ENCODE measurements around the gene RNF38.
A peak's percentile ranks its signal among the peaks of the same experiment; 100 is the strongest.

Gene RNF38

GRCh38 chr9:36407122-36407723 lies 7.2 kb upstream of the RNF38 start:
- DNase-seq (ENCODE audit: low read depth), result peak; percentile 38
- no peak overlapping the region for H3K4me3 ChIP-seq (ENCODE audit: low read depth, low read length)
- TF ChIP-seq, protein P1, sequence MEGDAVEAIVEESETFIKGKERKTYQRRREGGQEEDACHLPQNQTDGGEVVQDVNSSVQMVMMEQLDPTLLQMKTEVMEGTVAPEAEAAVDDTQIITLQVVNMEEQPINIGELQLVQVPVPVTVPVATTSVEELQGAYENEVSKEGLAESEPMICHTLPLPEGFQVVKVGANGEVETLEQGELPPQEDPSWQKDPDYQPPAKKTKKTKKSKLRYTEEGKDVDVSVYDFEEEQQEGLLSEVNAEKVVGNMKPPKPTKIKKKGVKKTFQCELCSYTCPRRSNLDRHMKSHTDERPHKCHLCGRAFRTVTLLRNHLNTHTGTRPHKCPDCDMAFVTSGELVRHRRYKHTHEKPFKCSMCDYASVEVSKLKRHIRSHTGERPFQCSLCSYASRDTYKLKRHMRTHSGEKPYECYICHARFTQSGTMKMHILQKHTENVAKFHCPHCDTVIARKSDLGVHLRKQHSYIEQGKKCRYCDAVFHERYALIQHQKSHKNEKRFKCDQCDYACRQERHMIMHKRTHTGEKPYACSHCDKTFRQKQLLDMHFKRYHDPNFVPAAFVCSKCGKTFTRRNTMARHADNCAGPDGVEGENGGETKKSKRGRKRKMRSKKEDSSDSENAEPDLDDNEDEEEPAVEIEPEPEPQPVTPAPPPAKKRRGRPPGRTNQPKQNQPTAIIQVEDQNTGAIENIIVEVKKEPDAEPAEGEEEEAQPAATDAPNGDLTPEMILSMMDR (IDR thresholded peaks at IDR 0.05; ENCODE audit: control insufficient read depth, extremely low read depth, insufficient read depth), result peak; percentile 93

DNA sequence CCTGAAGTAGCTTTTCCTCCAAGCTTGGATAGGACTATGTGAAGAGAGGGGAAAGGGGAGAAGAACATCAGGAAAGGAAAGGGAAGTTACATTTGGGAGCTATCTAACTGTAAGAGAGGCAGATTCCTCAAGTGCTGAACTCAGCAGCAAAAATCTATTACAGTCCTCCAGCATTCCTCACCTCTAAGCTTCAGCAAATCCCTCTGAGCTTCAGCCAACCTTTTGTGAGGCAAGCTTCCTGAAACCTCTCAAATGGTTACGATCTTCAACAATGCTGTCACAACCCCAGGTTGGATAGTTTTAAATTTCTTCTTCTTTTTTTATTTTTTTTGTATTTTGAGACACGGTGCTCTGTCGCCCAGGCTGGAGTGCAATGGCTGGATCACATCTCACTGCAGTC lies 2.5 kb upstream of the RNF38 start:
- H3K4me3 ChIP-seq (ENCODE audit: low read depth, low read length), result no peak overlapping the region
- TF ChIP-seq, protein P1 (IDR thresholded peaks at IDR 0.05; ENCODE audit: control insufficient read depth, extremely low read depth, insufficient read depth), result no peak
- no peak for DNase-seq (ENCODE audit: low read depth)

DNA sequence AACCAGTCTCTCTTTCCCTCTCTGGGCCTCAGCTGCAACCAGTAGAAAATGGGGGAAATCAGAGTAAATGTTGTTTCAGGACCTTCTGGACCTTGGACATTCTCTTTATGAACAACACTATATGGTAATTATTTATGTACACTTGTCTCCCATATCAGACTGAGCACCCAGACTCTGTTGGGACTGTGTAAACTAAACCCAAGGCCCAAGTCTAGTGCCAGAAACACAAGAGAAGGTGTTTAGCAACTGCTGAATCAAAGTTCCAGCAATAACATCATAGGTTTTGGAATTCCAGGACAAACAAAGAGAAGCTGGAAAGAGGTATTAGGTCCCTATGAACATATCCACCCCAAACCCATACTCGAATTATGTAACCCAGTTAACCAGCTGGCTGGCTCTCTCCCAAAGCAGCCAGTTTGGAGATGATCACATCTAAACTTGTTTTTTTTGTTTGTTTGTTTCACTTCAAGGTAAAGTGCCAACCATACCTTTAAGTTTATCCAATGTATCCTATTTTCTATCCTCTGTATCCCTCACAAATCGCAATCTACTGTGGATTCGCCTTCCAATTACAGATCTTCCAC lies 1.9 kb upstream of the RNF38 start:
- H3K4me3 ChIP-seq (ENCODE audit: low read depth, low read length), result peak overlapping the region; percentile 80
- TF ChIP-seq, protein P1 (IDR thresholded peaks at IDR 0.05; ENCODE audit: control insufficient read depth, extremely low read depth, insufficient read depth), result no peak
- DNase-seq (ENCODE audit: low read depth), result peak; percentile 30

GRCh38 chr9:36401164-36401740 lies 1.2 kb upstream of the RNF38 start:
- DNase-seq (ENCODE audit: low read depth), result peak; percentile 87
- peak overlapping the region; percentile 80 for H3K4me3 ChIP-seq (ENCODE audit: low read depth, low read length)
- TF ChIP-seq, protein P1 (IDR thresholded peaks at IDR 0.05; ENCODE audit: control insufficient read depth, extremely low read depth, insufficient read depth), result no peak

DNA sequence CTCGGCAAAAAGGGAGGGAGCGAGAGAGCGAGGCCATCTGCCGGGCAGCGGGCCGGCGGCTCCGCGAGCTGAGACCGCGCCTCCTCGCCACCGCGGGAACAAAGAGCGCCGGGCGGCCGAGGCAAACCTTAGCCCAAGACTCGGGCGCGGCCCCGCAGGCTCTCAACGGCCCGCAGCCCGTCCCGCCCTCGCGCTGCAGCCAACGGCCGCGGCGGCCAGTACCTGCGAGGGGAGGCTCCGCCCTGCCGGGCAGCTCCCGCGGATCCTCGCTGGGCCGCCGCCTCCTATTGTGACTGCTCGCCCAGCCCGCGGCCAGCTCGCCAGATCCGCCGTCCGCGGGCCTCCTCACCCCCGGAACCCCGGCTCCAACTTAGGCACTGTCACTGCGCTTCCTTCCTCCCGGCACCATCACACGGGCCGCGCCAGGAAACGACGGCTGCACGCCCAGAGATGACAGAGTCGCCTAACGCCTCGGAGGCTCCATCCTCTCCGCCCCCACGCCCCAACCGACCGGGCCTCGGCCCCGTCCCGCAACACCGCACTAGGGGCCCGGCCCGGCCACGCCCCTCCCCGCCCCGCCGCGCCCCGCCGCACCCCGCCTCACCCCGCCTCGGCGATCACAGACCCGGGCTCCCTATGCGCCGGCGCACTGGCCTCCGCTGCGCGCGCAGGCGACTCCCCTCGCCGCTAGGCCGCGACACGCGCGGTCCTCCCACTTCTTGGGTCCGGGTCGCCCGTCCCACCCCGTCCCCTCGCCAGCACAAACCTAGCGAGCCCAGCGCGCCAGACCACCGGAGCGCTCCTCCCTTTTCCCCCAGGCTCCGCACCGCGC lies 479 bp upstream of the RNF38 start:
- H3K4me3 ChIP-seq (ENCODE audit: low read depth, low read length), result peak overlapping the region; percentile 80
- TF ChIP-seq, protein P1 (IDR thresholded peaks at IDR 0.05; ENCODE audit: control insufficient read depth, extremely low read depth, insufficient read depth), result no peak
- peak; percentile 73 for DNase-seq (ENCODE audit: low read depth)

DNA sequence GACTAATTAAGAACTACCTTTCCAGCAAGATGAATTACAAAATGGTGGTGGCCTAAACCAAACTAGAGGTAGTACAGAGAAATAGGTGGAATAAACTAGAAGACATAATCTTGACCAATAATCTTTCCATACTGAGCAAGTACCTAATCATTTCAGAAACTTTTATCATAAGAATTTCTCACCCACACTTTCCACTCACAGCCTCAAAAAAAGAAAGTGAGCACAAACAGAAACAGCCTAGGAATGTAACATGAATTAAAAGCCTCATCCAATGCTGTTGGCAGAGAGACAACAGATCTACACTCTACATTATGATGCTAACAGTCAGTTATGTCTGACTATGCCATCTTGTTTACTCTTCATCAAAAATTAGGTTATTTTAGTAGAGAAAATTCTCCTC lies 1.3 kb downstream of the RNF38 start:
- TF ChIP-seq, protein P1 (IDR thresholded peaks at IDR 0.05; ENCODE audit: control insufficient read depth, extremely low read depth, insufficient read depth), result no peak
- DNase-seq (ENCODE audit: low read depth), result no peak
- H3K4me3 ChIP-seq (ENCODE audit: low read depth, low read length), result peak overlapping the region; percentile 80

Measured in LNCaP clone FGC (cell line).